HepG2 (cell line): ENCODE results near the gene POLR3GL. TPM values are rescaled to one million over a fixed set of nuclear protein-coding genes. Genes with fewer than 3 reads are reported as not detected.
A peak's percentile ranks its signal among the peaks of the same experiment; 100 is the strongest.

Experiments
- ATF1 ChIP-seq: IDR thresholded peaks from 2 replicates; pipeline ENCODE4 v1.6.1; 2016; ENCODE audit warnings: mild to moderate bottlenecking, control low read depth
- ATF6 ChIP-seq: sonication (generic); formaldehyde crosslinking; conservative IDR thresholded peaks from 2 replicates; pipeline ENCODE4 v1.4.0; 2020; ENCODE audit warnings: missing genetic modification reagents
- ETV5 ChIP-seq: IDR thresholded peaks from 2 replicates; pipeline ENCODE4 v1.6.1; 2018; ENCODE audit warnings: missing biosample characterization, missing genetic modification reagents, inconsistent platforms, borderline replicate concordance
- HBP1 ChIP-seq: IDR thresholded peaks from 2 replicates; pipeline ENCODE4 v1.6.1; 2016; ENCODE audit warnings: low read depth, control low read depth
- HIVEP1 ChIP-seq: sonication (generic); formaldehyde crosslinking; IDR thresholded peaks from 2 replicates; pipeline ENCODE4 v1.4.0; 2020; ENCODE audit warnings: mild to moderate bottlenecking, missing genetic modification reagents
- SMARCC2 ChIP-seq: fragments of 450-650 bp; IDR thresholded peaks from 2 replicates; pipeline ENCODE4 v1.6.1; 2017; ENCODE audit warnings: antibody characterized with exemption, mild to moderate bottlenecking
- YEATS4 ChIP-seq: sonication (generic); formaldehyde crosslinking; IDR thresholded peaks from 2 replicates; pipeline ENCODE4 v1.4.0; 2020; ENCODE audit warnings: missing genetic modification reagents, borderline replicate concordance
- ZBTB10 ChIP-seq: sonication (generic); formaldehyde crosslinking; IDR thresholded peaks from 2 replicates; pipeline ENCODE4 v1.4.0; 2020; ENCODE audit warnings: missing genetic modification reagents, borderline replicate concordance
- ZFP37 ChIP-seq: sonication (generic); formaldehyde crosslinking; IDR thresholded peaks from 2 replicates; pipeline ENCODE4 v1.4.0; 2020; ENCODE audit warnings: missing genetic modification reagents, borderline replicate concordance
- ZFX ChIP-seq: sonication (generic); formaldehyde crosslinking; IDR thresholded peaks from 2 replicates; pipeline ENCODE4 v1.4.0; 2020; ENCODE audit warnings: mild to moderate bottlenecking, low read depth, missing genetic modification reagents, moderate library complexity
- ZNF124 ChIP-seq: sonication (generic); formaldehyde crosslinking; IDR thresholded peaks from 2 replicates; pipeline ENCODE4 v1.4.0; 2020; ENCODE audit warnings: missing genetic modification reagents
- ZNF276 ChIP-seq: sonication (generic); formaldehyde crosslinking; IDR thresholded peaks from 2 replicates; pipeline ENCODE4 v1.4.0; 2020; ENCODE audit warnings: mild to moderate bottlenecking, low read depth, missing genetic modification reagents
- ZNF329 ChIP-seq: sonication (generic); formaldehyde crosslinking; IDR thresholded peaks from 2 replicates; pipeline ENCODE4 v1.9.0; 2021; ENCODE audit warnings: low read depth, mild to moderate bottlenecking, missing genetic modification reagents
- ZNF580 ChIP-seq: IDR thresholded peaks from 2 replicates; pipeline ENCODE4 v1.6.1; 2016; ENCODE audit warnings: low read depth, borderline replicate concordance
- ZNF687 ChIP-seq: sonication (generic); formaldehyde crosslinking; IDR thresholded peaks from 2 replicates; pipeline ENCODE4 v1.5.1; 2020; ENCODE audit warnings: mild to moderate bottlenecking, missing genetic modification reagents, moderate library complexity
- ZNF788 ChIP-seq: sonication (generic); formaldehyde crosslinking; IDR thresholded peaks from 2 replicates; pipeline ENCODE4 v1.5.0; 2020; ENCODE audit warnings: mild to moderate bottlenecking, missing genetic modification reagents, borderline replicate concordance
- polyA plus RNA-seq, 8 experiments: library from polyadenylated mRNA; depleted of rRNA in 3 of 8; stranded (reverse) in 7 of 8; unstranded in 1 of 8; fragments of >200 nt; fragmentation: Illumina TruSeq in 4 of 8; extraction: Trizol in 4 of 8; gene quantifications; 2 replicates each; pipeline versions ENCODE4 v1.2.1 to v1.2.3, GENCODE V29; 2011 to 2016; ENCODE audit warnings: low read depth in 4 of 8, missing spikeins in 1 of 8, mixed read lengths in 1 of 8; ENCODE audit not compliant: insufficient read depth in 1 of 8
- total RNA-seq, 5 experiments: library from RNA; depleted of rRNA; stranded (reverse); fragments of >200 nt; fragmentation: Illumina TruSeq; extraction: Trizol; gene quantifications; 2 replicates each; pipeline ENCODE4 v1.2.3, GENCODE V29; 2016; ENCODE audit warnings: low read depth in 1 of 5

The POLR3GL gene
- total and polyA plus RNA-seq, 2 of the 13 experiments (the other 11 are each of a cell fraction or from before 2014, with no cell fraction given), result 11.5 to 12.4 TPM

GRCh38 chr1:145996433-145997015, 32.0 kb downstream of the POLR3GL start, which contains the start of gene TXNIP (continued):
- TF ChIP-seq ATF6 (CRISPR knock-in tag), result no peak
- peak; percentile 75; the same call in 1 of the 2 replicates for TF ChIP-seq ZNF580 (CRISPR knock-in tag)
- TF ChIP-seq ZNF788 (CRISPR knock-in tag), result peak; percentile 93; the same call in 1 of the 2 replicates
- 0 out of 2 replicates have a peak, but pooled peaks have one; percentile 40 for TF ChIP-seq ZNF329
- peak; percentile 69; the same call in 1 of the 2 replicates for TF ChIP-seq ZNF276
- TF ChIP-seq ZFX (CRISPR knock-in tag), result peak; percentile 81
- peak; percentile 89 for TF ChIP-seq ZNF124 (CRISPR knock-in tag)
- peak; percentile 92 for TF ChIP-seq ETV5 (CRISPR knock-in tag)
- no peak for TF ChIP-seq ZFP37 (CRISPR knock-in tag)
- TF ChIP-seq HBP1 (CRISPR knock-in tag), result peak; percentile 83; the same call in 1 of the 2 replicates
- no peak for TF ChIP-seq ZBTB10 (CRISPR knock-in tag)
- TF ChIP-seq ZNF687 (CRISPR knock-in tag), result peak; percentile 95
- peak; percentile 84 for TF ChIP-seq HIVEP1
- TF ChIP-seq YEATS4 (CRISPR knock-in tag), result peak; percentile 89; the same call in 1 of the 2 replicates
- TF ChIP-seq SMARCC2, result no peak
- TF ChIP-seq ATF1 (CRISPR knock-in tag), result peak; percentile 74; the same call in 1 of the 2 replicates
